WI38 (cell line): ENCODE data around the gene ABHD14A.

Experiments used
- H3K4me3 ChIP-seq: 2 replicates; pipeline ENCODE4 v1.5.1; 2011; ENCODE audit warnings: low read depth, mild to moderate bottlenecking, control low read depth, low read length
- TF ChIP-seq, protein P1 (sequence below): IDR thresholded peaks from 2 replicates; pipeline ENCODE4 v1.5.1; 2012; ENCODE audit warnings: low read depth, mild to moderate bottlenecking, control low read depth, low read length

The ABHD14A gene

DNA sequence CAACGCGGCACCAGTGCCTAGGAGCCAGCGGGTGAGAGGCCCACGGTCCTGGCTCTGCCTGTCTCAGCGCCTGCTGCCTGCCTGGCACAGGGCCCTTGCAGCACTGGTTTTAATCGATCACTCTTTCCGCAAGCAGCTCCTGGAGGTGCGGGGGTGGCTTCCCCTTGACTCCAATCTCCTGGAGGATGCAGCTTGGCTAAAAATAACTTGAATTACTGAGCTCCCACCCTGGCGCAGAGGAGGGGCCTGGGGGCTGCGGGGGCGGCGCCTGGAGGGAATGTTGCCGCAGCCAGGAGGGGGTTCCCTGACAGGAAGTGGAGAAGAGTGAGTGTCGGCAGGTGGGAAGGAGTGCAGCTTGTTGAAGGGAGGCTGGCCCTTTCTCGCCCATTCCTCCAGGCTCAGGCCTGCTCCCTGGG lies 30.7 kb downstream of the ABHD14A start:
- TF ChIP-seq, protein P1, sequence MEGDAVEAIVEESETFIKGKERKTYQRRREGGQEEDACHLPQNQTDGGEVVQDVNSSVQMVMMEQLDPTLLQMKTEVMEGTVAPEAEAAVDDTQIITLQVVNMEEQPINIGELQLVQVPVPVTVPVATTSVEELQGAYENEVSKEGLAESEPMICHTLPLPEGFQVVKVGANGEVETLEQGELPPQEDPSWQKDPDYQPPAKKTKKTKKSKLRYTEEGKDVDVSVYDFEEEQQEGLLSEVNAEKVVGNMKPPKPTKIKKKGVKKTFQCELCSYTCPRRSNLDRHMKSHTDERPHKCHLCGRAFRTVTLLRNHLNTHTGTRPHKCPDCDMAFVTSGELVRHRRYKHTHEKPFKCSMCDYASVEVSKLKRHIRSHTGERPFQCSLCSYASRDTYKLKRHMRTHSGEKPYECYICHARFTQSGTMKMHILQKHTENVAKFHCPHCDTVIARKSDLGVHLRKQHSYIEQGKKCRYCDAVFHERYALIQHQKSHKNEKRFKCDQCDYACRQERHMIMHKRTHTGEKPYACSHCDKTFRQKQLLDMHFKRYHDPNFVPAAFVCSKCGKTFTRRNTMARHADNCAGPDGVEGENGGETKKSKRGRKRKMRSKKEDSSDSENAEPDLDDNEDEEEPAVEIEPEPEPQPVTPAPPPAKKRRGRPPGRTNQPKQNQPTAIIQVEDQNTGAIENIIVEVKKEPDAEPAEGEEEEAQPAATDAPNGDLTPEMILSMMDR, result no peak
- no peak overlapping the region for H3K4me3 ChIP-seq

DNA sequence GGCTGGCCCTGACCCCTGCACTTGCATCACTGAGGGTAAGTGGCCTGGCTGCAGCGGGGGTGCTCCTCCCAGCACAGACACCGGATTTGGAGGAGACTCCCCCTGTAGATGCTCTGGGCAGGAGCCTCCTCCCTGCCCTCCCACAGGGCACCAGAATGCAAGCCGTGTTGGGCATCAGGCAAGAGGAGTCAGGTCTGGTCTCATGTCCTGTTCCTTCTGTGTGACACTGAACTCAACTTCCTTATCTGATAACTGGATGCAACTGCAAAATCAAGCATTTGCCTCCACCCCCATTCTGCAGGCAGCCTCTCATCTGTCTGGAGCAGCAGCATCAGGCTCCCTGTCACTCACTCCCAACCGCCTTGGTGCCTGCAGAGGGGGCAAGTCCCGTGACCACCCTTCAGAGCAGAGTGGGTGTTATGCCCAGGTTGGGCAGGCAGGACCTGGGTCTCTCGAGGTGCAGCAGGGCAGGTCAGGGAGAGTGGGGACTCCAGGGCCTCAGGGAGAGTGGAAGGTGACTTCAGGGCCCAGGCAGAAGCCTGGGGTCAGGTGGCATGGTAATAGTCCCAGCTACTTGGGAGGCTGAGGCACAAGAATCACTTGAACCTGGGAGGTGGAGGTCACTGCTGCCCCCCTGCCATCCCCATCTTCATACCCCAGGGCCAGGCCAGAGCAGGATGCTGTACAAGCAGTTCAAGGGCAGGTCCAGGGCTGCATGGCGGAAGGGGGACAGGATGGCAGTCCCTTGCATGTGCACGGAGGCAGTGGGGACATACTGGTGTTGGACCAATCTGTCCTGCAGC lies 31.4 kb downstream of the ABHD14A start:
- H3K4me3 ChIP-seq, result no peak overlapping the region

DNA sequence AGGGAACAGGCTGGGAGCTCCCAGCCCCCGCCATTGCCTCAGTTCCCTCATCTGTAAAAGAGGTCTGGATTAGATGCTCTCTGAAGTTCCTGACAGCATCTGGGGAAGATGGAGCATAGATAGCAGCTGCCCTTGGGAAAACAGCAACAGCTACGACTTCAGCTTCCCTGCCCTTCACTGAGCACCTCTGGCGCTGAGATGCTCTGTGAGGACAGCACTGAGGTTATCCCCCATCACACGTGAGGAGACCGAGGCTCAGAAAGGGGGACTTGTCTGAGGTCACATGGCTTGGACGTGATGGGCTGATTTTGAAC lies 31.9 kb downstream of the ABHD14A start:
- TF ChIP-seq, protein P1, result no peak
- no peak overlapping the region for H3K4me3 ChIP-seq

More for the DNA sequence above, 31.4 kb downstream of the ABHD14A start:
- TF ChIP-seq, protein P1, result no peak

DNA sequence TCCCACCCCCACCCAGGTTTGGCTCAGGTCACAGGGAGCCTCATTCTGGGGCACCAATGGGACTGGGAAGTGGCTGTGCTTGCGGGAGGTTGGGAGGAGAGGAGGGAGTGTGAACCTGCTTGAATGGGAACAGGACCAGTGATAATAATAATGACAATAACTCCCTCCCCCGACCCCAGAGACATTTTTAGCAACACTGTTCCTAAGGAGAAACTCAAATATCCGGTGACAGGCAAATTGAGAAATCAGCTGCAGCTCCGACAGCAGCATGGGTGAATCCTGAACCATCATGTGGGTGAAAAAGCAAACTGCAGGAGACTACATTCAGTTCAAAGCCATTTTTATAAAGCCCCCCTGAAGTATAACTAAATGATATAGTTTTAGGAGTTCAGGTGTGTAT lies 32.4 kb downstream of the ABHD14A start:
- H3K4me3 ChIP-seq, result no peak overlapping the region
- TF ChIP-seq, protein P1, result no peak

- TF ChIP-seq, protein P1, result no peak
These were observed 35.6 kb downstream of the ABHD14A start for GRCh38 chr3:52010431-52010830.

GRCh38 chr3:52012699-52013098 lies 37.8 kb downstream of the ABHD14A start:
- TF ChIP-seq, protein P1, result no peak
- no peak overlapping the region for H3K4me3 ChIP-seq

More at GRCh38 chr3:52010431-52010830, 35.6 kb downstream of the ABHD14A start:
- H3K4me3 ChIP-seq, result no peak overlapping the region

DNA sequence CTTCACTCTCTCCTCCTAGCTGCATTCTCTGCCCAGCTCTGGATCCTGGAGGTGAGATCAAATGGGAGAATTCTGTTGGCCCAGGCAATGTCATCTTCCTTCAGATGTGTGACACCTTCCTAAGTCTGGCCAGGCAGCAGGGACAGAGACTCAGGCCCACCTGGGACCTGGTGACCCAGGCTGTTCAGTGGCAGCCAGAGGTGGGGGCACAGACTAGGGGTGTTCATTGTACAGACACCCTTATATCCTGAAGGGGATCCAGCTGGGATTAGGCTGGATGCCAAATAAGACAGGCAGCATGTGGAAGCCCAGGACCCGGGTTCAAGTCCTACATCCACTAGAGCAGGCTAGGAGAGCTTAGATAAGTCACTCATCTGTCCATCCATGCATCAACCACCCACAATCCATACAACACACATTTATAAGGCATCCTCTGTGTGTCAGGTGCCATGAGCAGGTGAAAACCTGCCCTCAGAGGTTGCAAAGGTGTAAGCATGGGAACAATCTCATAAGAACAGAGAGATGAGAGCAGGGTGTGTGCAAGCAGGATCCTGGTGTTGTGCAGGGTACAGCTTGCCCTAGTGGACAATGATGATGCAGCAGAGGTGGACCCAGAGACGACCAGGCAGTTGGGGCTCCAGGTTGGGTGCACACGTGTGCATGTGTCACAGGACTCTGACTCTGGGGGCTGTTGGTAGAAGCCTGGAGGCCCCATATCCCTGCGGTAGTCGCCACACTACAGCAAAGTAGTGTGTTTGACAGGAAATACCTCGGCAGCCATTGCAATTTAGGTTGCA lies 39.1 kb downstream of the ABHD14A start:
- TF ChIP-seq, protein P1, result no peak
- H3K4me3 ChIP-seq, result no peak overlapping the region
